ENCODE results near the gene FAM167B.

Gene FAM167B

GRCh38 chr1:32246888-32247273 is at the start of gene FAM167B:
Gene FAM167B, plus strand, starts transcription at chr1:32247222. Its CDS starts 200 bp downstream, at chr1:32247422.
- no peak for TF ChIP-seq ZNF274 (IDR thresholded peaks at IDR 0.05; ENCODE audit: low read depth, low read length)
- H3K4me3 ChIP-seq (ENCODE audit: low read length) = no peak within 1 kb of the TSS

GRCh38 chr1:32197837-32198236 is 49.2 kb upstream of the FAM167B start:
- H3K4me3 ChIP-seq (ENCODE audit: low read length) = no peak overlapping the region
- TF ChIP-seq ZNF274 (IDR thresholded peaks at IDR 0.05; ENCODE audit: low read depth, low read length) = no peak

GRCh38 chr1:32198237-32199042 is 48.6 kb upstream of the FAM167B start:
- no peak overlapping the region for H3K4me3 ChIP-seq (ENCODE audit: low read length)
- no peak for TF ChIP-seq ZNF274 (IDR thresholded peaks at IDR 0.05; ENCODE audit: low read depth, low read length)

GRCh38 chr1:32199043-32199716 is 47.8 kb upstream of the FAM167B start:
- H3K4me3 ChIP-seq (ENCODE audit: low read length) = no peak overlapping the region
- no peak for TF ChIP-seq ZNF274 (IDR thresholded peaks at IDR 0.05; ENCODE audit: low read depth, low read length)

- no peak for TF ChIP-seq ZNF274 (IDR thresholded peaks at IDR 0.05; ENCODE audit: low read depth, low read length)
- peak overlapping the region; percentile 65; the same call in 1 of the 2 replicates for H3K4me3 ChIP-seq (ENCODE audit: low read length)
Observed at GRCh38 chr1:32199717-32200072, 47.3 kb upstream of the FAM167B start.

GRCh38 chr1:32200226-32201010 is 46.6 kb upstream of the FAM167B start, which contains the start of gene CCDC28B:
Gene CCDC28B, plus strand, starts transcription at chr1:32200595. Its CDS starts 1,341 bp downstream, at chr1:32201936.
- TF ChIP-seq ZNF274 (IDR thresholded peaks at IDR 0.05; ENCODE audit: low read depth, low read length) = no peak
- H3K4me3 ChIP-seq (ENCODE audit: low read length) = peak within 1 kb of the TSS; percentile 65

- H3K4me3 ChIP-seq (ENCODE audit: low read length) = peak overlapping the region; percentile 65
- no peak for TF ChIP-seq ZNF274 (IDR thresholded peaks at IDR 0.05; ENCODE audit: low read depth, low read length)
Observed at GRCh38 chr1:32201011-32201855, 45.8 kb upstream of the FAM167B start.

GRCh38 chr1:32204943-32205361 is 42.1 kb upstream of the FAM167B start:
- TF ChIP-seq ZNF274 (IDR thresholded peaks at IDR 0.05; ENCODE audit: low read depth, low read length) = no peak
- H3K4me3 ChIP-seq (ENCODE audit: low read length) = peak overlapping the region; percentile 72; the same call in 1 of the 2 replicates

- H3K4me3 ChIP-seq (ENCODE audit: low read length) = peak within 1 kb of the TSS; percentile 72
- no peak for TF ChIP-seq ZNF274 (IDR thresholded peaks at IDR 0.05; ENCODE audit: low read depth, low read length)
Observed at GRCh38 chr1:32205401-32206370, 41.3 kb upstream of the FAM167B start, which contains the start of gene IQCC. Gene IQCC, plus strand, starts transcription at chr1:32205671. Its CDS starts 11 bp downstream, at chr1:32205682.

- no peak for TF ChIP-seq ZNF274 (IDR thresholded peaks at IDR 0.05; ENCODE audit: low read depth, low read length)
- H3K4me3 ChIP-seq (ENCODE audit: low read length) = no peak overlapping the region
Observed at GRCh38 chr1:32208469-32208868, 38.6 kb upstream of the FAM167B start.

- TF ChIP-seq ZNF274 (IDR thresholded peaks at IDR 0.05; ENCODE audit: low read depth, low read length) = no peak
- H3K4me3 ChIP-seq (ENCODE audit: low read length) = no peak within 1 kb of the TSS
Observed at GRCh38 chr1:32208891-32209328, 38.1 kb upstream of the FAM167B start, which contains the start of gene DCDC2B. Gene DCDC2B, plus strand, starts transcription at chr1:32209089. Its CDS starts 5 bp downstream, at chr1:32209094.

All from GM08714 (cell line).